ENCODE measurements around the gene OR52W1. TPM values are rescaled to one million over a fixed set of nuclear protein-coding genes. Genes with fewer than 3 reads are reported as not detected.
A peak's percentile ranks its signal among the peaks of the same experiment; 100 is the strongest.

The OR52W1 gene
- total RNA-seq, 3 donors from 2014 or later = not detected

DNA sequence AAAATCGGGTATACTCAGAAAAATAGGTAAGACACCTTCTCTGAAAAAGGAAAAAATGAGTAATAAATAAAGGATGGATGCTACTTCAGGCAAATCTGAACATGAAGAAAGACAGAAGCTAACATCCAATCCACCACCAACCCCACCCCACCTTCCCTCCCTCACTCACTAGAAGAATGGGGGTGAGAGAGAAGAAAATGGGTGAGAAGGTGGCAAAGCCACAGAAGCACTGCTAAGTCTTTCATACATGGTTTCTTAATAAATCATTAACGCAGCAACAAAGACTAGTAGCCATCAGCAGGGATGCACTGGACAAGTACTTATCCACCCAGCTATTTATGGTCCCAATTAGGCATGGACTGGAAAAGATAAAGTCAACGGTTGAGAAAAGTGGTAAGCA lies 29.5 kb downstream of the OR52W1 start:
- Histone ChIP-seq H3K36me3 (ENCODE audit: low read depth) (peaks cover 6% of the 10 kb centered on the region), H3K9me3 (no peaks in the 10 kb centered on the region), H3K4me1 (ENCODE audit: low read depth) (peaks cover 40% of the 10 kb centered on the region), H3K4me3 (no peak overlapping the region)
- ATAC-seq (no peak), DNase-seq (no peak)
- TF ChIP-seq, protein P1, sequence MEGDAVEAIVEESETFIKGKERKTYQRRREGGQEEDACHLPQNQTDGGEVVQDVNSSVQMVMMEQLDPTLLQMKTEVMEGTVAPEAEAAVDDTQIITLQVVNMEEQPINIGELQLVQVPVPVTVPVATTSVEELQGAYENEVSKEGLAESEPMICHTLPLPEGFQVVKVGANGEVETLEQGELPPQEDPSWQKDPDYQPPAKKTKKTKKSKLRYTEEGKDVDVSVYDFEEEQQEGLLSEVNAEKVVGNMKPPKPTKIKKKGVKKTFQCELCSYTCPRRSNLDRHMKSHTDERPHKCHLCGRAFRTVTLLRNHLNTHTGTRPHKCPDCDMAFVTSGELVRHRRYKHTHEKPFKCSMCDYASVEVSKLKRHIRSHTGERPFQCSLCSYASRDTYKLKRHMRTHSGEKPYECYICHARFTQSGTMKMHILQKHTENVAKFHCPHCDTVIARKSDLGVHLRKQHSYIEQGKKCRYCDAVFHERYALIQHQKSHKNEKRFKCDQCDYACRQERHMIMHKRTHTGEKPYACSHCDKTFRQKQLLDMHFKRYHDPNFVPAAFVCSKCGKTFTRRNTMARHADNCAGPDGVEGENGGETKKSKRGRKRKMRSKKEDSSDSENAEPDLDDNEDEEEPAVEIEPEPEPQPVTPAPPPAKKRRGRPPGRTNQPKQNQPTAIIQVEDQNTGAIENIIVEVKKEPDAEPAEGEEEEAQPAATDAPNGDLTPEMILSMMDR (IDR thresholded peaks at IDR 0.05) = no peak
- intact Hi-C loops (cut with DNase I, micrococcal nuclease) = no loop called here

DNA sequence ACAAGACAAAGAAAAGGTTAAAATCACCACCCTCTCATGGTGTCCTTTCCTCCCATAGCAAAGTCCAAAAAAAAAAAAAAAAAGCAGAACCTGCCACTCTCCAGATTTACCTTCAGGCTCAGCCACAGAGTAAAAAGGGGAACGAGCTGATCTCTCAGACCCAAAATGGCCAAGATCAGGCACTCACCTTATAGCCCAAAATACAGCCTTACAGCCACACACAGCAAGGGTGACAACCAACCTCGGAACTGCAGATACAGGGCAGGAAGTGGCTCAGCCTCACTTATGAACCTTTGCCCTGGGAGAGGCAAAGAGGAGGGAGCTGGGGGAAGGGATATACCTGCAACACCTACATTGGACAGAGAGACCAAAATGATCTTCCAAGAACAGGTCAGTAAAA lies 30.9 kb downstream of the OR52W1 start:
- DNase-seq = peak in 2 of 3 donors; percentile 71 to 83
- TF ChIP-seq, protein P1 (IDR thresholded peaks at IDR 0.05) = no peak
- peaks cover 4% of the 10 kb centered on the region for H3K36me3 ChIP-seq (ENCODE audit: low read depth)
- no peaks in the 10 kb centered on the region for H3K9me3 ChIP-seq
- peaks cover 48% of the 10 kb centered on the region for H3K4me1 ChIP-seq (ENCODE audit: low read depth)
- H3K4me3 ChIP-seq = peak overlapping the region; percentile 4
- peak; percentile 61 for ATAC-seq
- intact Hi-C loops (cut with DNase I, micrococcal nuclease) = no loop called here

DNA sequence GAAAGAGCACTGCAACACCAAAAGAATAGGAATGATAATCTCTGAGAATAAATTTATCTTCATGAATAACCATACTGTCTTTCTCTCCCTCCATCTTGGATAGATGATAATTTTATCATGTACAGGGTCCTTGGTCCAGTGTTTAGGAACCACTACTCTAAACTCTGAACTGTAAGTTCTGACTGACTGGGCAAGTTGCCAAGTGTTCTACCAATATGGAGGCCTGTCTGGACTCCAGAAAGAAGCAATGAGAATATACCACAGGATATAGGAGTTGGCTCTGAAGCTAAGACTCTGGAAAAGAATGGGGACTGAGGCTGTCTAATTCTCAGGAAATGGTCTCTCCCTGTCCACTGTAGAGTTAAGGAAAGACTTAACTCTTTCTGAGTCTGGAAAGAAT lies 33.9 kb downstream of the OR52W1 start:
- TF ChIP-seq, protein P1 (IDR thresholded peaks at IDR 0.05) = no peak
- Histone ChIP-seq H3K4me3 (no peak overlapping the region), H3K9me3 (no peaks in the 10 kb centered on the region), H3K4me1 (ENCODE audit: low read depth) (peaks cover 29% of the 10 kb centered on the region), H3K36me3 (ENCODE audit: low read depth) (peaks cover 4% of the 10 kb centered on the region)
- intact Hi-C loops (cut with DNase I, micrococcal nuclease) = no loop called here
- DNase-seq = no peak
- ATAC-seq = no peak

DNA sequence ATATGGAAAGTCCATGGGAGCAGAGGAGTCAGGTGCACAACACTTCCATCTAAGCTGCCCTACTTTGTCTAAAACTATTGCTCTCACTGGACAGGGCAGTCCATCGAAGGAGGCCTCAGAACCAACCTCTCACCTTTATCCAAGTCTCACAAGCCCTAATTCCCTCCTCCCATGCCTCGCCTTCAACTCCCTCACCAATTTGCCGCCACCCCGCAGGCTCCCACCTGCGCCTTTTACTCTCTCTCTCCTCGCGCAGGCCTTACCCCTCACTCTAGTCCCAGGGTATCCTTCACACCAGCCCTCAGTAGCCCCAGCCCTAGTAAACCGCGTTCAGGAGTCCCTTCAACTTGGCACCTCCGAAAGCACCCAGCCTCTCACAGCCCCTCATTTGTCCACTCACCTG lies 35.0 kb downstream of the OR52W1 start:
- ATAC-seq (peak; percentile 0), DNase-seq (no peak)
- intact Hi-C loops (cut with DNase I, micrococcal nuclease) = no loop called here
- peak overlapping the region; percentile 54 for H3K4me3 ChIP-seq
- peaks cover 25% of the 10 kb centered on the region for H3K4me1 ChIP-seq (ENCODE audit: low read depth)
- H3K9me3 ChIP-seq = no peaks in the 10 kb centered on the region
- peaks cover 4% of the 10 kb centered on the region for H3K36me3 ChIP-seq (ENCODE audit: low read depth)
- TF ChIP-seq, protein P1 (IDR thresholded peaks at IDR 0.05) = no peak

DNA sequence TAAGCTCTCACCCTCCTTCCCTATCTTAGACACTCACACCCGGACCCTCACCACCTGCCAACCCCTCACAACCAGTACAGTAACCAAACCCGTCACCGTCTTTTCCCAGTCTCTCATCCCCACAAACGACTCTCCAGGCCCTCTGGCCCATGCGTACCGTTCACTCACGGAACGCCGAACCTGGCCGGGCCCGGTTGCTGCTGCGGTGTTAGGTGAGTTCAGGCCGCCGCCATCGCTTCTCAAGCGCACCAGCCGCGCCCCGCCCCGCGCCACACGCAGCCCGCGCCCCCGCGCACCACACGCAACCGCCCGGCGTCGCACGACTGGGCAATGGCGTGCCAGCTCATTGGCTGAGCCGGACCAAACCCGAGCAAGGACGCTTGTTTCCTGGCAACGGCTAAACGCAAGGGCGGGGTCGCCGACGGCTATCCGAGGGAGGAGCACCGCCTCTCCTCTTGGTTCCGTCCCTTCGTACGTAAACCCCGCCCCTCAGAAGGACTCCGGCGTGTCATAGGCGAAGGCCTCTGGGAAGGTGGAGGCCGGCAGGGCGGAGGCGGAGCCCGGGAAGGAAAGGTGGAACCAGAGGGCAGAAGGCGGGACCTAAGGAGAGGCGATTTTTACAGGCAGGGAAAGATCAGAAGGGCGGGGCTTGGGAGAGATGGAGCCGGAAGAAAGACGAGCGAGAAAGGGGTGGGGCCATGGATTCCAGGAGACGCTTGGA lies 35.5 kb downstream of the OR52W1 start, which contains the start of gene FHIP1B:
TSS of gene FHIP1B (minus strand) at position 250 of the 721 bp plus-strand sequence. CDS start 10,120 bp downstream, outside the sequence.
- TF ChIP-seq, protein P1 (IDR thresholded peaks at IDR 0.05) = no peak
- Histone ChIP-seq H3K9me3 (no peaks in the 10 kb centered on the region), H3K36me3 (ENCODE audit: low read depth) (peaks cover 4% of the 10 kb centered on the region), H3K4me3 (peak within 1 kb of the TSS; percentile 54), H3K4me1 (ENCODE audit: low read depth) (peaks cover 25% of the 10 kb centered on the region)
- ATAC-seq = peak; percentile 93
- intact Hi-C loops (cut with DNase I, micrococcal nuclease) = no loop called here
- peak; percentile 99 to 100 (median 99) for DNase-seq

Data from mucosa of descending colon (tissue), 3 donors.